Natural killer cell (primary cell): ENCODE results near the gene ADSS2. TPM values are rescaled to one million over a fixed set of nuclear protein-coding genes. Genes with fewer than 3 reads are reported as not detected.
"Not testable (repeated sequence)": the region's sequence is repeated elsewhere in the genome, so short reads cannot be mapped to it uniquely, and the experiment has no call there.

Source experiments
- ATAC-seq, 3 donors: fragments of 150-1000 bp in 2 of 3; fragments of 200-7000 bp in 1 of 3; cut with Tn5 transposase; 1 replicate in 1 of 3; 2 replicates in 2 of 3; pipeline ENCODE4 v1.10.0; 2021; ENCODE audit warnings: mild to moderate bottlenecking in 2 of 3, moderate library complexity in 2 of 3
- DNase-seq, 2 donors: peaks; one replicate each; pipeline versions ENCODE4 v3.0.0 to v3.0.0-alpha.2; 2013 to 2021; ENCODE audit warnings: mixed read lengths in 1 of 2
- H3K27ac ChIP-seq: one replicate; pipeline ENCODE4 v1.5.1; 2013; ENCODE audit warnings: mild to moderate bottlenecking, low read length
- H3K27me3 ChIP-seq: one replicate; pipeline ENCODE4 v1.6.1; 2013; ENCODE audit warnings: low read length; ENCODE audit not compliant: control insufficient read depth, insufficient read depth
- H3K36me3 ChIP-seq: one replicate; pipeline ENCODE4 v1.6.1; 2013; ENCODE audit warnings: low read length; ENCODE audit not compliant: control insufficient read depth, insufficient read depth
- H3K4me1 ChIP-seq: one replicate; pipeline ENCODE4 v1.6.1; 2013; ENCODE audit warnings: low read length; ENCODE audit not compliant: control insufficient read depth, insufficient read depth
- H3K4me3 ChIP-seq: one replicate; pipeline ENCODE4 v1.5.1; 2013; ENCODE audit warnings: low read length
- H3K9me3 ChIP-seq: one replicate; pipeline ENCODE4 v1.6.1; 2013; ENCODE audit warnings: low read length; ENCODE audit not compliant: control insufficient read depth, insufficient read depth
- H3K27ac Mint-ChIP-seq, 2 donors: one replicate each; pipeline ENCODE4 v1.8.0; 2022; ENCODE audit warnings: mild to moderate bottlenecking in 2 of 2, mixed read lengths in 2 of 2, moderate library complexity in 1 of 2
- H3K27me3 Mint-ChIP-seq, 2 donors: one replicate each; pipeline ENCODE4 v1.8.0; 2022; ENCODE audit warnings: low read depth in 2 of 2, mixed read lengths in 2 of 2
- H3K36me3 Mint-ChIP-seq: one replicate; pipeline ENCODE4 v1.8.0; 2022; ENCODE audit warnings: mixed read lengths
- H3K4me1 Mint-ChIP-seq, 2 donors: one replicate each; pipeline ENCODE4 v1.8.0; 2022; ENCODE audit warnings: mixed read lengths in 2 of 2
- H3K4me3 Mint-ChIP-seq: one replicate; pipeline ENCODE4 v1.8.0; 2022; ENCODE audit warnings: mild to moderate bottlenecking, moderate library complexity, mixed read lengths
- H3K9me3 Mint-ChIP-seq, 2 donors: one replicate each; pipeline ENCODE4 v1.8.0; 2022; ENCODE audit warnings: mixed read lengths in 2 of 2
- CTCF ChIP-seq: fragments of 200-600 bp; IDR thresholded peaks from one replicate; pipeline ENCODE4 v1.8.0; 2022; ENCODE audit warnings: antibody characterized with exemption
- WGBS: methylation state at CpG from one replicate; pipeline ENCODE4 v1.1.7; 2013; ENCODE audit warnings: missing lambda C conversion rate; ENCODE audit not compliant: insufficient coverage; 5-methylcytosine and 5-hydroxymethylcytosine counted together
- intact Hi-C: fragments of 100-400 bp; cut with micrococcal nuclease; formaldehyde crosslinking; loops from one replicate; pipeline ENCODE4 v1.14.2; 2022
- total RNA-seq, 4 donors: library from RNA; stranded (reverse); fragments of 120-200 nt in 1 of 4; gene quantifications; one replicate each; pipeline versions ENCODE4 v1.2.3 to v1.2.4, GENCODE V29; 2013 to 2022

The ADSS2 gene
- total RNA-seq, 3 donors from 2014 or later (not counting 1 experiment from before 2014, with no cell fraction given), result 49.2 to 67.9 (median 54.8) TPM

- Histone ChIP-seq H3K9me3 (no peaks in the 10 kb centered on the region), H3K36me3 (no peaks in the 10 kb centered on the region), H3K4me1 (no peaks in the 10 kb centered on the region), H3K4me3 (no peak overlapping the region), H3K27me3 (no peaks in the 10 kb centered on the region), H3K27ac (no peak overlapping the region)
- no peak for ATAC-seq
- Mint-ChIP-seq H3K27me3 (peaks cover 5 to 8% of the 10 kb centered on the region in 2 donors), H3K4me1 (no peaks in the 10 kb centered on the region), H3K27ac (no peak overlapping the region), H3K36me3 (no peaks in the 10 kb centered on the region), H3K4me3 (no peak overlapping the region), H3K9me3 (no peaks in the 10 kb centered on the region)
- WGBS, result 91% methylated on average over 1 of the region's 1 CpG
- TF ChIP-seq CTCF, result no peak
- no peak for DNase-seq
- intact Hi-C loops, result no loop called here
Observed at GRCh38 chr1:244496186-244496585, 44.5 kb upstream of the ADSS2 start.

GRCh38 chr1:244494653-244495052, 42.9 kb upstream of the ADSS2 start:
- no peaks in the 10 kb centered on the region for H3K36me3 ChIP-seq
- H3K4me3 Mint-ChIP-seq, result no peak overlapping the region
- H3K27me3 ChIP-seq, result no peaks in the 10 kb centered on the region
- H3K27me3 Mint-ChIP-seq, result peaks cover 7 to 8% of the 10 kb centered on the region in 2 donors
- no peaks in the 10 kb centered on the region for H3K9me3 ChIP-seq
- no peak for TF ChIP-seq CTCF
- no peak overlapping the region for H3K27ac Mint-ChIP-seq
- no peaks in the 10 kb centered on the region for H3K36me3 Mint-ChIP-seq
- no peaks in the 10 kb centered on the region for H3K4me1 Mint-ChIP-seq
- H3K27ac ChIP-seq, result no peak overlapping the region
- H3K4me3 ChIP-seq, result no peak overlapping the region
- no peaks in the 10 kb centered on the region for H3K9me3 Mint-ChIP-seq
- DNase-seq (no peak), ATAC-seq (no peak)
- intact Hi-C loops, result no loop called here
- H3K4me1 ChIP-seq, result no peaks in the 10 kb centered on the region
- WGBS, result no CpG with 5 or more reads among the region's 2 CpGs

GRCh38 chr1:244484971-244485370, 33.3 kb upstream of the ADSS2 start:
- H3K4me3 ChIP-seq, H3K27me3 Mint-ChIP-seq, H3K9me3 ChIP-seq, H3K36me3 Mint-ChIP-seq, intact Hi-C loops, H3K36me3 ChIP-seq, H3K27me3 ChIP-seq, H3K4me1 Mint-ChIP-seq, H3K9me3 Mint-ChIP-seq, DNase-seq, H3K4me3 Mint-ChIP-seq, H3K4me1 ChIP-seq, H3K27ac Mint-ChIP-seq, ATAC-seq, H3K27ac ChIP-seq: not testable (repeated sequence)
- 85% methylated on average over 3 of the region's 3 CpGs for WGBS

GRCh38 chr1:244473059-244473605, 21.4 kb upstream of the ADSS2 start:
- DNase-seq, result no peak
- Mint-ChIP-seq H3K27me3 (peaks cover 0 to 22% of the 10 kb centered on the region in 2 donors), H3K27ac (no peak overlapping the region), H3K4me1 (no peaks in the 10 kb centered on the region), H3K4me3 (no peak overlapping the region), H3K9me3 (no peaks in the 10 kb centered on the region), H3K36me3 (peaks cover 5% of the 10 kb centered on the region)
- Histone ChIP-seq H3K9me3 (no peaks in the 10 kb centered on the region), H3K4me3 (no peak overlapping the region), H3K27me3 (no peaks in the 10 kb centered on the region), H3K27ac (no peak overlapping the region), H3K4me1 (no peaks in the 10 kb centered on the region), H3K36me3 (no peaks in the 10 kb centered on the region)
- intact Hi-C loops, result no loop called here
- no peak for ATAC-seq
- WGBS, result 95% methylated on average over 5 of the region's 6 CpGs
- no peak for TF ChIP-seq CTCF
